AG04450 (cell line): ENCODE results near the gene TSPY9. TPM values are rescaled to one million over a fixed set of nuclear protein-coding genes. Genes with fewer than 3 reads are reported as not detected.
"Not testable (repeated sequence)": the region's sequence is repeated elsewhere in the genome, so short reads cannot be mapped to it uniquely, and the experiment has no call there.

Experiments
- CTCF ChIA-PET: fragments of 300-600, 350-600 bp; formaldehyde crosslinking; extraction: SDS; loops from one replicate; lab custom pipeline; 2022; ENCODE audit warnings: antibody characterized with exemption, inconsistent platforms; lab: Charles Lee
- POLR2A ChIA-PET: fragments of 350-600 bp; formaldehyde crosslinking; extraction: SDS; loops from one replicate; lab custom pipeline; 2021; ENCODE audit warnings: antibody characterized with exemption, inconsistent platforms; lab: Yijun Ruan, JAX
- DNase-seq: peaks from one replicate; pipeline ENCODE4 v3.0.0-alpha.2; 2011; ENCODE audit warnings: low read depth, low spot score
- H3K27ac ChIP-seq: one replicate; pipeline ENCODE4 v1.5.1; 2012; ENCODE audit warnings: low read depth, low read length, control low read depth
- H3K27me3 ChIP-seq: one replicate; pipeline ENCODE4 v1.6.0; 2012; ENCODE audit warnings: low read length; ENCODE audit not compliant: control insufficient read depth, insufficient read depth
- H3K4me3 ChIP-seq: 2 replicates; pipeline ENCODE4 v1.5.1; 2011; ENCODE audit warnings: mild to moderate bottlenecking, low read depth, low read length, control low read depth
- H3K9me3 ChIP-seq: 2 replicates; pipeline ENCODE4 v1.5.1; 2012; ENCODE audit warnings: low read length; ENCODE audit not compliant: control insufficient read depth, insufficient read depth
- polyA minus RNA-seq: library from RNA; depleted of rRNA, polyadenylated mRNA; stranded (reverse); fragments of >200 nt; gene quantifications from 2 replicates; pipeline ENCODE4 v1.2.3, GENCODE V29; 2011; rRNA and poly(A)+ RNA removed
- polyA plus RNA-seq: library from polyadenylated mRNA; depleted of rRNA; stranded (reverse); fragments of >200 nt; gene quantifications from 2 replicates; pipeline ENCODE4 v1.2.3, GENCODE V29; 2011; rRNA removed

Gene TSPY9, protein sequence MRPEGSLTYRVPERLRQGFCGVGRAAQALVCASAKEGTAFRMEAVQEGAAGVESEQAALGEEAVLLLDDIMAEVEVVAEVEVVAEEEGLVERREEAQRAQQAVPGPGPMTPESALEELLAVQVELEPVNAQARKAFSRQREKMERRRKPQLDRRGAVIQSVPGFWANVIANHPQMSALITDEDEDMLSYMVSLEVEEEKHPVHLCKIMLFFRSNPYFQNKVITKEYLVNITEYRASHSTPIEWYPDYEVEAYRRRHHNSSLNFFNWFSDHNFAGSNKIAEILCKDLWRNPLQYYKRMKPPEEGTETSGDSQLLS
- not detected in 2 replicates for polyA plus RNA-seq
- not detected in 2 replicates for polyA minus RNA-seq

- H3K27me3 ChIP-seq, H3K27ac ChIP-seq, POLR2A ChIA-PET, DNase-seq, CTCF ChIA-PET, H3K9me3 ChIP-seq, H3K4me3 ChIP-seq: not testable (repeated sequence)
These were observed at the start of gene TSPY9 for GRCh38 chrY:9486967-9487366. TSPY9 (plus strand) TSS chrY:9487267; CDS start chrY:9487313, 46 bp downstream.

GRCh38 chrY:9466655-9467054 is 20.4 kb upstream of the TSPY9 start, which contains the start of gene TSPY1:
TSPY1 (plus strand) TSS chrY:9466955; CDS start chrY:9467001, 46 bp downstream.
- H3K9me3 ChIP-seq, DNase-seq, H3K4me3 ChIP-seq, CTCF ChIA-PET, H3K27ac ChIP-seq, H3K27me3 ChIP-seq, POLR2A ChIA-PET: not testable (repeated sequence)

GRCh38 chrY:9504396-9504795 is 17.3 kb downstream of the TSPY9 start:
- H3K27ac ChIP-seq, H3K9me3 ChIP-seq, POLR2A ChIA-PET, DNase-seq, H3K27me3 ChIP-seq, CTCF ChIA-PET, H3K4me3 ChIP-seq: not testable (repeated sequence)

DNA sequence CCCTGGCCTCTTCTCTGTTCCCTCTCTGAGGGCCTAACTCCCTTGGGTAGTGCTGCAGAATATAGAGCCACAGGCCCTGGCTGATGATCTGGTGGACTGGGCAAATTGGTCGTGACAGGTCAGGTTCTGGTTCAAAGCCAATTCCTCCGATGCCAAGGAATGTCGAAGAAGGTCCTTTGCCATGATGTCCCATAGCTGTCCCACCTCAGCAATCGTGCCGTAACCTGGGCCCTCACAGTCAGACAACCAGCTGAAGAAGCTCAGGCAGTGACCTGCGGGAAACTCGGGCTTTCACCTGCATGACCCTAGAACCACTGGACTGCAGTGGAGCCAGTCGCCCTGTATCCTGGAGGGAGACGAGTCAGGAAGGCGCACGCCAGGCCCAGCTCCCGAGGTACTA is 29.2 kb downstream of the TSPY9 start:
- DNase-seq, POLR2A ChIA-PET, H3K27ac ChIP-seq, H3K9me3 ChIP-seq, H3K4me3 ChIP-seq, H3K27me3 ChIP-seq, CTCF ChIA-PET: not testable (repeated sequence)

GRCh38 chrY:9527580-9527979 is 40.5 kb downstream of the TSPY9 start, which contains the start of gene TSPY10:
TSPY10 (plus strand) TSS chrY:9527880; CDS start chrY:9527926, 46 bp downstream.
- POLR2A ChIA-PET, CTCF ChIA-PET, H3K27ac ChIP-seq, H3K9me3 ChIP-seq, H3K4me3 ChIP-seq, H3K27me3 ChIP-seq, DNase-seq: not testable (repeated sequence)

Other genes with a start within 250 kb of the TSPY9 start
- not detected in 2 replicates for gene TSPY4, start 149.8 kb upstream of the TSPY9 start, polyA plus RNA-seq
- not detected in 2 replicates for gene TSPY8, start 129.5 kb upstream of the TSPY9 start, polyA plus RNA-seq
- gene TSPY3, start 88.8 kb upstream of the TSPY9 start, polyA plus RNA-seq, result not detected in 2 replicates
- not detected in 2 replicates for gene TSPY1, start 20.3 kb upstream of the TSPY9 start, polyA plus RNA-seq
- not detected in 2 replicates for gene TSPY10, start 40.6 kb downstream of the TSPY9 start, polyA plus RNA-seq